Measurements from ENCODE around the gene CTNND2.
"Not testable (repeated sequence)": the region's sequence is repeated elsewhere in the genome, so short reads cannot be mapped to it uniquely, and the experiment has no call there.

The CTNND2 gene

DNA sequence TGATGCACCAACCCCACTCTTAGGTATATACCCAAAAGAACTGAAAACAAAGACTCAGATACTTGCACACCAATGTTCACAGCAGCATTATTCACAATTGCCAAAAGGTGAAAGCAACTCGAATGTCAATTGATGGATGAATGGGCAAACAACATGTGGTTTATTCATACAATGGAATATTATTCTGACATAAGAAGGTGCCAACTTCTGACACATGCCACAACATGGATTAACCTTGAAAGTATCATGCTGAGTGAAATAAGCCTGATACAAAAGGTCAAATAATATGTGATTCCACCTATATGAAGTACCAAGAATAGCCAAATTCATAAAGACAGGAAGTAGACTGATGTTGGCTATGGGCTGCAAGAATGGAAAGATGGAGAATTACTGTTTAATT is 35.0 kb downstream of the CTNND2 start:
- no peak for DNase-seq

DNA sequence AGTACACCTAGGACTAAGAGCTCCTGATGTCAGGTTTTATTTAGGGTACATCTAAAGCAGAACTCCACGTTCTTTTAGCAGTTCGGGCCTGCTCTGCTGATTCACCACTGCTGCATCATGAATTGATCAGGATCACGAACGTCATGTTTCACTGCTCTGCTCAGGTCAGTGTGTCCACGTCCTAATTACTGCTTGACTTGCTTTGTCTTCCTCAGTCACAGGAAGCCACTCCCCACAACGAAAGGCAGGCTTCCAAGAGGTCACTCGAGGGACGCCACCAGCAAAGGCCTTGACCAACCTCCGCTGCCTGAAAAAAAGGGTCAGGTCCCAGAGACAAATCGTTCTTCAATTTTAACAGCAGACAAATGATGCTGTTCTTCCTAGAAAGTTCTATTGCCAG is 40.3 kb downstream of the CTNND2 start:
- no peak for DNase-seq

DNA sequence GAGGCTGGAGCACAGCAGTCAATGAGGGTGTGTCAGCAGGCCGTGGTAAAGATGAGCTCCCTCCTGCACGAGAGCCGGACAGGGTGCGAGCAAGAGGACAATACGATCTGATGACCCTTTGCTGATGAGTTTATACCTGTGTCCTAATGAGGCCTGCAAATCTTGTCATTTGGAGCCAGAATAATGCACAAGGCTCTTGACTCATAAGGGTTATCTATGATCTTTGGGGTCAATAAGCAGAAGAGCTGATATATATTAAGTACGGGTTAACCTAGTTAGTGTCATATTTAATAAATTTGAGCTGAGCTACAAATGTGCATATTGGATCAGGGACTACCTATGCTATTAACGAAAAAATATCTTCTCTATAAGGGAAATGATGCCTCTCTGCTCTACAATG is 46.9 kb downstream of the CTNND2 start:
- no peak for DNase-seq

DNA sequence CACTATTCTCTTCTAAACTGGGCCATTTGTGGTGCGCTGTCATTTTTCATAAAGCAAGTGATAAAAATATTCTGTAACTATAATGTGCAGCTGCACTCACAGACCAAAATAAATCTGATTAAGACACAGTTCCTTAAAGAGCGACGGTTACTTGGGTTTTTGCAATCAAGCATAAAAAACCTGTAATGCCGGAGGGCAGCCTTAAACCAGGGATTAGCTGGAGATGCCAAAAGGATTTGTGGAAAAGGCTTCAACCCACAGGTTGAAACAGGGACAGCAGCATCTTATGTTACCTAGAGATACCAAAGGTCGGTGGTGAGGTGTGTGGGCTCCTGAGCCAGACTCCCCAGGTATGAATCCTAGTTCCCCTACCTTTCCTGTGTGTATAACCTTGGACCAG is 49.3 kb downstream of the CTNND2 start:
- no peak for DNase-seq

DNA sequence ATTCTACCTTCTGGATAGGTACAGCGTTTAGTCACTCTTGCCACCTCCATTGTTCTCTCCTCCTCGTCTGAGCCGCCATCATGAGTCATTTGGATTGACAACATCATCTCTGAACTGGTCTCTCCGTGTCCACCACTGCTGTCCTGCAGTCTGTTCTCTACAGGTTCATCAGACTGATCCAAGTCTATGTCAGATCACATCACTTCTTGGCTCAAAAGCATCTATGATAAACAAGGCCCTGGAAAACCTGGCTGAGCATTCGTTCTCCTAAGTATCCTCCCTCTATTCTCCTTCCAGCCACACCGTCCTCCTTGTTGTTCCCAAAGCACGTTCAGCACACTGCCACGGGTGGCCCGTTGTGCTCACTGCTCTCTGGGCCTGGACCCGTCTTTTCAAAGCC is 50.5 kb downstream of the CTNND2 start:
- DNase-seq: no peak

DNA sequence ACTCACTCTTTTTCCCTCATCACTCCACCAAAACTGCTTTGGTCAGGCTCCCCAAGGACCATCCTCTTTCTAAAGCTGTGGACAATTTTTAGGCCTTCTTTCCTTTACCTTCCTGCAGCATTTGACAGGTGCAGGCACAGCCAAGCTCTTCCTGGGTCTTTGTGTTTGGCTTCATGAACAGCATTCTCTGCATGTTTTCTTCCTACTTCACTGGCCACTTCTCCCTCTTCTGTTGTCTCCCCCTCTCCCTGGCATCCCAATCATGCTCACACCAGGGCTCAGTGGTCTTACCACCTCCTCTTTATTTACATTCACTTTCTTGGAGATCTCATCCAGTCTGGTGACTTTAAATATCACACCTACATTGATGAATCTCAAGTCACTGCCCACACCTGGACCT is 51.1 kb downstream of the CTNND2 start:
- DNase-seq: no peak

DNA sequence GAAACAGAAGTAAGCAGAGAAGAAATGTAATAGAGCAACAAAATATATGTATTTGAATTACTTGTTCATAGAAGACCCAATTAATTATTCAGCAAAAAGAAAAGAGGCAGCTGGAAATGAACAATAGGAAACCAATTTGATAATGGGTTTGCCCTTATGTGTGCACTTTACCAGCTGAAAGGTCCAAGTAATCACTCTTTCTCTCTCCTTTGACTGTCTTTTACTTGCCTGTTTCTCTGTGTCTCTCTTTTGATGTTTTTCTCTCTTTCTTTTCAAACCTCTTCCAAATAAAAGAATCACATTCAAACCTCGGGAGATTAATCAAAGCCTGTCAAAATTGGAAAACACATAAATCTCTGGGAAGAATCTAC is 51.5 kb downstream of the CTNND2 start:
- DNase-seq: no peak

DNA sequence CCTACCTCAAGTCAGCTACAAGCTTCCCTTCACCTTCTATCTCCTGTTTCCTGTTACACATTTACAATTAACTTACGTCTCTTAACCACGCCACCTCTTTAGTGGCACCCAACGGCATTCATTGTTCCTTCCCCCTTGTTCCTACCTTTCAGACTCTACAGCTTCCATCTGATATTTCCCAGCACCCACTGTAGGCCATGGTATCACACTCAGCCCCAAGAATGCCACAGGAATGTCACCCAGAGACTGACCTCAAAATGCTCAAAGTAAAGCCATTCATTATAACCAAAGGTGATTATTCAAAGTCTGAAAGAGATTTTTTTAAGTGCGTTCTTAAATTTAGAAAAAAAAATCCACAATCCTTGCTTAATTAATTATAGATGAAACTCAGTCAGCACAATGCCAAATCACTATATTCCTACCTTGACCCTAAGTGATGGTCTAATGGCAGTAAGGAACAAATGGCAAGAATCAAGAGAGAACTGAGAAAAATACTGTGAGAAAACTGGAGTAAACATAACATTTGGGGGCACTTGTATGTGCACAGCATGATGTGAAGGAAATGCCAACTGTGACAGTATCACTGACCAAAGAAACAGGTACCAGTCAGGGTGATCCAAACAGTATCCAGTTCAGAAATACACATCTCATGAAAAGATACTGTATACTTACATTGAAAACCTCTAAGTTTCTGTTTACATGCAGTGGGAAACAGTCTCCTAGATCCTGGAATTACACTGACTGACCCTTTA is 52.1 kb downstream of the CTNND2 start:
- DNase-seq: no peak

DNA sequence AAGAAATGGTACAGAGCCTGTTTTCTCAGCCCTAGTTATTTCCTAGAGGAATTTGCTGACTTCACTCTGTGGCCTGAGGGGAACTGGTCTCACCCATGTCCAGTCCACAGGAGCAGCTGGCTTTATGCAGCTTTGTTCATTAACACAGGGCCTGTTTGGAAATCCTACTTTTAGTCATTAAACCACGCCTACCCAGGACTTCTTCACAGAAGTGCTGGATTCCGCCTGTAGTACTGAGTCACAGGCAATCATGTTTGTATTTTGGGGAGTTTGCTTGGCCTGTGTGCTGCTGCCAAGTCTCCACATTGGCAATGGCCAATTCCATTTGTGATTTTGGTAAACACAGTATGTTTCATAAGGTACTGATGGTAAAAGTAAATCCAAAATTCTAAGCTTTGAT is 52.8 kb downstream of the CTNND2 start:
- no peak for DNase-seq

DNA sequence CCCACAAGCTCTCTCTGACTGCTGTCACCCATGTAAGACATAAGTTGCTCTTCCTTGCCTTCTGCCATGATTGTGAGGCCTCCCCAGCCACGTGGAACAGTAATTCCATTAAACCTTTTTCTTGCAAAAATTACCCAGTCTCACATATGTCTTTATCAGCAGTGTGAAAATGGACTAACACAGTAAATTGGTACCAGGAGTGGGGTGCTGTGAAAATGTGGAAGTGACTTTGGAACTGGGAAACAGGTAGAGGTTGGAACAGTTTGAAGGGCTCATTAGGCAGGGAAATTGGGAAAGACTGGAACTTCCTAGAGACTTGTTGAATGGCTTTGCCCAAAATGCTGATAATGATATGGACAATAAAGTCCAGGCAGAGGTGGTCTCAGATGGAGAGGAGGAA is 75.7 kb downstream of the CTNND2 start:
- DNase-seq: not testable (repeated sequence)

DNA sequence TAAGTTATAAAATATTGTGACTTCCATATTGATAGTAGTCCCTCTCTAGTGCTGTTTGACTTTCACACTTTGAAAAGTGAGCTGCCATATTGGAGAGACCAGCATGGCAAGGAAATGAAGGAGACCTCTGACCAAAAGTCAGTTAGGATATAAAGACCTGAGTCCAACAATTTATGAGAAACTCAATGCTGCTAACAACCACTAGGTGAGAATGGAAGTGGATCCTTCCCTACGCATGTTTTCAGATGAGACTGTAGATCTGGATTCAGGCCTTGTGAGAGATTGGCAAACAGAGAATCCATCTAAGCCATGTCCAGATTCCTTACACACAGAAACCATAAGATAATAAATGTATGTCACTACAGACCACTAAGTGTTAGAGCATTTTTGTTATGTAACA is 81.6 kb downstream of the CTNND2 start:
- DNase-seq: no peak

DNA sequence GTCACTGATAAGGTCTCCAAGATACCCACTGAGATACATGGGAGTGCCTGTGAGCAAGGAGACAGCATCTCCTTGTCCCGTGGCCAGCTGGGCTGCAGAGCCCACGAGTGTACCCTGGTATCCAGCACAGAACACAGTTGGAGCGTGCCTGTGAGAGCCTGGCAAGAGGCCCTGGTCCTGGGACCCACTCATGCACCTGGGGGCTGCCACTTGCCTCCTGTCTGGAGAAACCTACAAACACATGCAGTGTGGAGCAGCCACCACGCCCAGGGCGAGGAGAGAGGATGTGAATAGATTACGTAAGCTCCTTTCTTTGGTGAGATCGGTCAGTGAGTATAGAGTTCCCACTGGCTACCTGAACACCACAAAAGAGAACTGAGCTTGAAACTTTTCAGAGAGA is 88.3 kb downstream of the CTNND2 start:
- no peak for DNase-seq

DNA sequence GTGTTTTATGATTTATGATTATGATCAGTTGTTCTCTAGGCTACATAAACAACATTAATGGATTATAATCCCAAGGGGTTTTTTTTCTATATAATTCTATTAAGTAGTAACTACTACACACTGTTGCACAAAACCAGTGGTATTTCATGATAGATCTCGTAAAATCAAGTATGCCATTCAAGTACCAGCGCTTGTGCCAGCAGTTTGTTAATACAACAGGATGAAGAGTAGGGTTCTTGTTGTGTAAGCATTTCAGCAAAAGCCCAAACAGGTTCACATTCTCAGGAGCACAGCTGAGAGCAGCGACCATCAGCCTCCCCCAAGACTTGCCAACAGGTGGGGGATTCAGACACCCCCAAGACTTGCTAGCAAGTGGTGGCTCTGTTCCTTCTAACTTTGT is 88.8 kb downstream of the CTNND2 start:
- DNase-seq: no peak

DNA sequence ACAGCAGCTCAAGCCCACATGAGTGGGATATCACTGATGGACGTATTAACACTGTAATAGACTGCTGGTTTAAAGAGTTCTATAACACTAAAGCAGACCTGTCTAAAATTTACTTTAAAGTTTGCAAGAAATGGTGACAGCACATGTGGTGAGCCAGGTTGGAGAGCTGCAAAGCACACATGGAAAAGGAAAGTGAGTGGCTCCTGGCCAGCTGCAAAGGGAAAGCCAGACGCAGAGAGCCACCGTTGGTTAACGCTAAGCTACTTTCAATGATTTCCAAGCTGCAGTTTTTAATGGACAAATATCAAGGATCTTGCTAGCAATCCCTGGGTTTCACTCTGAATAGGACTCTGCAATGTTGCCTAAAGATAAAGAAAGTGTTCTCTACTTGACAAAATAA is 89.9 kb downstream of the CTNND2 start:
- DNase-seq: no peak

DNA sequence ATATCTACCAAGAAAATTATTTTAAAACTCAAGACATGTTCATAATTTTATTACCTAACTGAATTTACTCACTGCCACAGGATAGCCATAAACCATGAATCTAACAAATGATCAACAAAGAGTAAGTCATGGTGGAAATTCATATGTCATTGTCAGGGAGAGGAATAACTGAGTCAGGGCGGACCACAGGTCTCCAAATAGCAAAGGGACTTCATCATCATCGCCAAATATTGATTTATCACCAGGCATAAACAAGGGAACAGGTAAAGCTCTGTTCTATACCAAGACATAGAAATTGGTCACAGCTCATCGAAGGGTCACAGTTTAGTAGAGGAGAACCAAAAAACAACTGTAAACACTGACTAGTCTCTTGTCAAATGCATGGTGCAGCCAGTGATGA is 94.8 kb downstream of the CTNND2 start:
- DNase-seq: no peak

DNA sequence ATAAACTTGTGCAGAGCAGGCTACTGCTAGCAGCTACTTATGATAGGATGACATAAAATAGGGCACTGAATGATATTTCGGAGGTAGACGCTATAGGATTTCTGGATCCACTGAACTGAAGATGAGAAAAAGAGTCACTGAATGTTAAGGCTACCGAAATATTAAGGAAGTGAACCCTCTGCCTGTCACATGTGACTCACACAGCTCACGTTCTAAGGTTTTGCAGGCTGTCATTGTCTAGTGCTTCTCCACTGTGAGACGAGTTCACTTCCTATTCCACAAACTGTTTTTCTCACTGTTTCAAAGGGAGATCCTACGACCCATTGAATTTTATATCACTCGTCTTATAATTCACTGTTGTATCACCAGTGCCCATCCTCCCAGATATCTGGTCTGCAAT is 100.8 kb downstream of the CTNND2 start:
- DNase-seq: no peak

DNA sequence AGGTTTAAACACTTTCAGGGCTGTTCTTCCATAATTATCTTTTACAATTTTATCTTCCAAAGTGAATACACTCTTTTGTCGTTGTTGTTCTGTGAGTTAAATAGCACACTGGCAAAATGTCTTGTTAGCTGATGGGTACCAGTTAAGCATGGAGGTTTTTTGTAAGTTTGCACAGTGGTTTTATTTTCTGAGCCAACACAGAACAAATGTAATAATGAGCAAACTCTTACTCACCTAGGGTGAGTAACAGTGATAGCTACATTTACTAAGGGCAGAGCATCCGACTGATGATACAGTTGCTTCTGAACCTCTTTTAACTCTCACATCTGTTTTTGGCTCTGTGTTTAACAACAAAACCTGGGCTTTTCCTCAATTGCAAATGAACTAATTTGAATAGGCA is 103.2 kb downstream of the CTNND2 start:
- no peak for DNase-seq

DNA sequence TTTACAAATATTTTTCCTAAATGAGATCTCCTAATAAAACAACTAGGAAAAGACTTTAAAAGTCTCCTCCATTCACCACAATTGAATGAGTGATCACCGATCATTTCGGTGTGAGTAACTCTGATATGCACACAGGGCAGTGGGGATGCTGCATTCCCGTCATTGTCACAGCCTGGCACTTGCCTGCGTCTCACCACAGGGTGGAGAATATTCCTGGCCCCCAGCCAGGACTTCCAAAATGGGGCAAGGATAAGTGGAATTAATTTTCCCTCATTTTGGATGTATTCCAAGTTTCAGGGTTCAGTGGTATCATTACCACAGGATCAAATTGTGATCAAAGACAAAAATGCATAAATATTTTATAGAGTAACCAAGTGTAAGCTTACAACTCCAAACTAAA is 107.1 kb downstream of the CTNND2 start:
- no peak for DNase-seq

DNA sequence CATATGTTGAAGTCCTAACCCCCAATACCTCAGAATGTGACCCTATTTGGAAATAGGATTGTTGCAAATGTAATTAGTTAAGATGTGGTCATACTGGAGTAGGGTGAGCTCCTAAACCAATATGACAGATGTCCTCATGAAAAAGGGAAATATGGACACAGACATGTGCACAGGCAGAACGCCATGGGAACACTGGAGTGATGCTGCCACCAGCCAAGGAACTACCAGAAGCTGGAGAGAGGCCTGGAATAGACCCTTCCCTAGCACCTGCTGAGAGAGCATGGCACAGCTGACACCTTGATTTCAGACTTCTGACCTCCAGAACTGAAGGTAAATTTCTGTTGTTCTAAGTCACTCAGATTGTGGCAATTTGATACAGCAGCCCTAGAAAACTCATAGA is 110.8 kb downstream of the CTNND2 start:
- DNase-seq: no peak

DNA sequence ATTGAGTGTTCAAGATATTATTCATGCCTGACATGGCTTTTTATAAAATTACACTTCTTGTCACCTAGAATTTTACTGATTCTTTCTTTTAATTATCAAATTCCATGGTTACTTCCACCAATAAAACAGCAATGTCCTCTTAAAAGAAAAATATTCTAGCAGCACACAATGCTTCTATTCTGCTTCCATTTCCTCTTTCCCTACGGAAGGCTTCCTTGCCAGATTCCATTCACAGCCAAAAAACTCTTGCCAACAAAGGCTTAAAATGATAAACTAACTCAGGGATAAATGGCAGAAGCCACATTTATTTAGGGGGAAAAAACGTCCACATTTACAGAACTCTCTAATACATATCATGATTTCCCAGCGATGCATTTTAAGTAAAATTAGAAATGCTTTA is 111.6 kb downstream of the CTNND2 start:
- no peak for DNase-seq

DNA sequence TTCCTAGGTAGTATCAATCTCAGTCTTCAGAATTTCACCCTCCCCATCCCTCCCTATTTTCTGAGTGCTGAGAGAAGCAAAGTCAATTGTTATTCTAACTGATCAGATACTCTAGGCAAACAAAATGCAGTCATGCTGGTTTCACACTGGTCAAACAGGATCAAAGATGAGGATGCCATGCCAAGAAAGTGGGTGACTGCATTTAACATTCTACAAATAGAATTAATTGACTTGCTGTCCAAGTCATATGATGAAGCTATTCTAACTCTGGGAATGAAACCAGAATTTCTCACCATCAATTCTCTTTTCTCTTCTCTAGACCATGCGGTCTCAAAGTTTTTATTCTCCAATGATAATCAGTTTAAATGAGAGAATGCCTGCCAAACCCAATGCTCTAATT is 112.5 kb downstream of the CTNND2 start:
- no peak for DNase-seq

DNA sequence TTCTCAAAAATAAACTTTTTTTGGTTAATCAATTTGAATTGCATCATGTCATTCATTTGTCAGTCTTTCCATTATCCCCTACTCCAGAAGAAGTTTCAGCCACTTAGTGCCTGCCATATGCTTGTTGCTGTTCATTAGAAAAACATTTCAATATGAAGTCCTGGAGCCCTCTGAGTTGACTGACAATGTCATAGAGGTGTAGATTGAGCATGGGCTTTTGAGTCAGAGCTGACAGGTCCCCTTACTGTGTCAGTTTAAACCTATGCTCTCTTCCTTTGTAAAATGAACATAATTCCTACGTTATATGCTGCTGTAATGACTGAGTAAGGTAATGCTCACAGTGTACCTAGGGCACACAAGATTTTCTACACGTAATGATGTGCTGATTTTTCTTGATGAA is 114.0 kb downstream of the CTNND2 start:
- no peak for DNase-seq

DNA sequence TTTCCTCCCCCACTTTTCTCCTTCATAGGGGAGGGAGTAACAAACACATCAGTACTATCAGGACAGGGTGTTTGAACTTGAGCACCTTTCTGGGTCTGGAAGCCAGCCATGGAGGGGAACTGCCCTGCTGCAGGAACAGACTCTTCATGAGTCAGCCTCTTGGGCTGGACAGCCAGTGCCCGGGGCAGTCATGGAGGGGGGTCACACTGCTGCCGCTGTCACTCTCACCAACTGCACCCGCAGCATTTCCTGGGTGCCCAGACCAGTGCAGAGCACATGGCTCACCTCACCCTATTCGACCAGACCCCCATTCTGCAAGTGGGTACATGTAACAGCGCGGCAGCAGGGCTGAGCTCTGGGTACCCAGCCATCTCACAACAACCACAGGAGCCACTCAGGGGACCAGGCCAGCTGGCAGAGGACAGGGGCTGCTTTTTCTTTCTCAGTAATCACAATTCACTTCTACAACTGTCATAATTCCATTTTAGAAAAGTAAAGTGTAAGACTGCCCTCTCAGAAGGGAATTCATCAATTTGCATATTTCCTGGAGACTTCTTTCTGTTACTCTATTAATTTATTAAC is 118.4 kb downstream of the CTNND2 start:
- DNase-seq: no peak

DNA sequence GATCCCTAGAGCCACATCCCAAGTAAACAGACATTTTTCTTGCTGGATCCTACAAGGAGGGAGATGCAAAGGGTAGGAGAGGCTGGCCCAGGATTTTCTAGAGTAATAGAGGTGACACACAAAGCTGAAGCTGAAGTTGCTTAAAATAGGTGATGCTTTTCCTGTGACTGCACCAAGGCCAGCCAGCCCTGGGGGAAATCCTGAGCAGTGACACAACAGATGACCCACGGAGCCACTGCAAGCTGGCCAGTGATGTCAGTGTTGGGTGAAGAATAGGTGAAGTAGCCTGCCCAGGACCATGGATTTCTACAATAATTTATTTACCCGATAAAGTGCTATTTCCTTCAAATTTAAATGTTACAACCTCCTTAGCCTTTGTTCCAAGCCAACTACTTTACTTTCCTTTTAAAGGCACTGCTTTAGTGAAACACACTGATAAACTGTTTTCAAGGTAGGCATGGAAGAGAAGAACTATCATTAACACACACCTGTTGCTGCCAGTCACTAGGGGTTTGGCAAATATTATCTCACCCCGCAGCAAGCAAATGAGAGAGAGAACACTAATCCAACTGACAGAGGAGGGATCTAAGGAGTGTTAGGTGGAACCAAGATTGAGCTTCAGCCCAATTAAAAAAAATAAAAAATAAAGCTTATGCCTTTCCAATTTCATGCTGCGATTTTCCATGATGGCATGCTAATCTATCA is 123.5 kb downstream of the CTNND2 start:
- DNase-seq: no peak

DNA sequence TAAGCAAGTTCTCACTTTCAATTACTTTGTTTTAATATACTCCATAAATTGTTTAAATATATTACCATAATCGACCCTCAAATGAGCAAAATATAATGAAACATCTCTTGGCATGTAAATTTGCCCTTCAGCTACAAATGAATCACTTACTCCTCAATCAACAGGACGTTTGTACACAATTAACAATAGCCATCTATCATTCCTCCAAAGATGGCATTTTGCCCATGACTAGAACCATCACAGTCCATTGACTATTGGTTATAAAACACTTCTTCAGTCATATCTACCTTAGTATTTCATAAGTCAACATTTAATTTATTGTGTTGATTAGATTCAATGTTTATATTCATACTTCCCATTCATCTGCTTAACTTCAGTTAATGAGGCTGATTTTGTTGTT is 127.2 kb downstream of the CTNND2 start:
- no peak for DNase-seq

All from effector CD4-positive, alpha-beta T cell (primary cell).